Measurements from ENCODE around the gene ZSCAN1.

DNA sequence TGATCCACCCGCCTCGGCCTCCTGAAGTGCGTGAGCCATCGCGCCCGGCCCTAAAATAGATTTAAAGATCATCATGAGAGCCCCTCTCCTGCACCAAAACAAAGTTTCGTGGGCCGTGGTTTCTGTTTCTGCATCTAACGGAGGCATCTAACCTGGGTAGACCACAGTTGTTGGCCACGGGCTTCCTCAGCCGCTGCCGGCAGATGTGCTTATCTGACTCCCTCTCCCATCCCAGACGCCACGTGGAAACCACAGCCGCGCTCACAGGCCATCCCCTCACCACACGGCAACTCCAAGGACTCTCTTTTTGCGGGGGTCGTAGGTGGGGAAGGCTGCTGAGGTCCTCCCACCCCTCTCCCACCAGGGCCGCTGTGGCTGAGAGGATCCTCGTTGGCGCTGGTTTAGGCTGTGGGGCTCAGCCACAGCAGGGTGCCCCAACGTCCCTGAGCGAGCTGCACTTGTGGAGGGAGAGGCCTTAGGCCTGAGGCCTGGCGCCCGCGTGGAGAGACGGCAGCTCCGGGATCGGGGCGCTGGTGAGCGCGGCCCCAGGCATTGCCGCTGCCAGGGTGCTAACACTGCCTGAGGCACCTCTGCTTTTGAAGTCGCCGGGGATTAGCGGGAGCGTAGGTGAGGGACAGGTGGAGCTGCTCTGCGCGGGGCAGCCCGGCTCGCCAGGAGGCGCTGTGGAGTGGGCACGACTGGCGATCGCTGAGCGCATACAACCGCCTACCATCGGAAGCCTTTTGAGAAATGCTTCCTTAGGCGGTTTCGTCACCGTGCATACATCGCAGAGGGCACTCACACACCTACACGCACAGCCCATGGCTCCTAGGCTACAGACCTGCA, 8.9 kb downstream of the ZSCAN1 start:
- TF ChIP-seq EZH2 (IDR thresholded peaks at IDR 0.05; ENCODE audit: borderline replicate concordance) (no peak), EZH2phosphoT487 (IDR thresholded peaks at IDR 0.05; ENCODE audit: low read depth, severe bottlenecking, unreplicated experiment) (no peak)
- TF ChIP-seq, protein P1, sequence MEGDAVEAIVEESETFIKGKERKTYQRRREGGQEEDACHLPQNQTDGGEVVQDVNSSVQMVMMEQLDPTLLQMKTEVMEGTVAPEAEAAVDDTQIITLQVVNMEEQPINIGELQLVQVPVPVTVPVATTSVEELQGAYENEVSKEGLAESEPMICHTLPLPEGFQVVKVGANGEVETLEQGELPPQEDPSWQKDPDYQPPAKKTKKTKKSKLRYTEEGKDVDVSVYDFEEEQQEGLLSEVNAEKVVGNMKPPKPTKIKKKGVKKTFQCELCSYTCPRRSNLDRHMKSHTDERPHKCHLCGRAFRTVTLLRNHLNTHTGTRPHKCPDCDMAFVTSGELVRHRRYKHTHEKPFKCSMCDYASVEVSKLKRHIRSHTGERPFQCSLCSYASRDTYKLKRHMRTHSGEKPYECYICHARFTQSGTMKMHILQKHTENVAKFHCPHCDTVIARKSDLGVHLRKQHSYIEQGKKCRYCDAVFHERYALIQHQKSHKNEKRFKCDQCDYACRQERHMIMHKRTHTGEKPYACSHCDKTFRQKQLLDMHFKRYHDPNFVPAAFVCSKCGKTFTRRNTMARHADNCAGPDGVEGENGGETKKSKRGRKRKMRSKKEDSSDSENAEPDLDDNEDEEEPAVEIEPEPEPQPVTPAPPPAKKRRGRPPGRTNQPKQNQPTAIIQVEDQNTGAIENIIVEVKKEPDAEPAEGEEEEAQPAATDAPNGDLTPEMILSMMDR (IDR thresholded peaks at IDR 0.05; ENCODE audit: poor library complexity): no peak
